H9 (cell line): ENCODE data around the gene PIM2. TPM values are rescaled to one million over a fixed set of nuclear protein-coding genes. Genes with fewer than 3 reads are reported as not detected.

Experiments
- DNase-seq: peaks from one replicate; pipeline ENCODE4 v3.0.0-alpha.2; 2017
- H2AFZ ChIP-seq: one replicate; pipeline ENCODE4 v1.6.1; 2013; ENCODE audit warnings: mild to moderate bottlenecking, low read length, control low read depth, moderate library complexity
- H2AK5ac ChIP-seq: 2 replicates; pipeline ENCODE4 v1.6.1; 2013; ENCODE audit warnings: low read length, control low read depth, mixed read lengths; ENCODE audit not compliant: insufficient read length
- H2BK120ac ChIP-seq: one replicate; pipeline ENCODE4 v1.6.1; 2013; ENCODE audit warnings: low read depth, mild to moderate bottlenecking, low read length, control low read depth, inconsistent platforms; ENCODE audit not compliant: poor library complexity, severe bottlenecking
- H2BK12ac ChIP-seq: 2 replicates; pipeline ENCODE4 v1.6.1; 2013; ENCODE audit warnings: low read length, control low read depth, mixed read lengths, low read depth; ENCODE audit not compliant: insufficient read length
- H2BK15ac ChIP-seq: 2 replicates; pipeline ENCODE4 v1.6.1; 2013; ENCODE audit warnings: low read depth, low read length, control low read depth
- H2BK20ac ChIP-seq: one replicate; pipeline ENCODE4 v1.6.1; 2013; ENCODE audit warnings: low read depth, mild to moderate bottlenecking, low read length, control low read depth, inconsistent platforms; ENCODE audit not compliant: poor library complexity, severe bottlenecking
- H2BK5ac ChIP-seq: 2 replicates; pipeline ENCODE4 v1.6.1; 2013; ENCODE audit warnings: low read length, control low read depth, mixed read lengths; ENCODE audit not compliant: insufficient read length
- H3K14ac ChIP-seq: 2 replicates; pipeline ENCODE4 v1.6.1; 2013; ENCODE audit warnings: low read length, control low read depth; ENCODE audit not compliant: insufficient read depth
- H3K18ac ChIP-seq: 2 replicates; pipeline ENCODE4 v1.6.1; 2013; ENCODE audit warnings: low read depth, mild to moderate bottlenecking, mixed read lengths, low read length, control low read depth; ENCODE audit not compliant: insufficient read length
- H3K23ac ChIP-seq: 2 replicates; pipeline ENCODE4 v1.6.1; 2013; ENCODE audit warnings: low read length, control low read depth, mixed read lengths, low read depth; ENCODE audit not compliant: insufficient read length
- H3K23me2 ChIP-seq: 2 replicates; pipeline ENCODE4 v1.6.1; 2013; ENCODE audit warnings: low read depth, mild to moderate bottlenecking, mixed read lengths, low read length, control low read depth; ENCODE audit not compliant: insufficient read length, poor library complexity, severe bottlenecking
- H3K27ac ChIP-seq: 2 replicates; pipeline ENCODE4 v1.5.1; 2013; ENCODE audit warnings: low read length, control low read depth, mixed read lengths, low read depth; ENCODE audit not compliant: insufficient read length
- H3K27me3 ChIP-seq: 2 replicates; pipeline ENCODE4 v1.6.1; 2013; ENCODE audit warnings: low read length, control low read depth, inconsistent platforms; ENCODE audit not compliant: insufficient read depth
- H3K4ac ChIP-seq: 2 replicates; pipeline ENCODE4 v1.6.1; 2013; ENCODE audit warnings: low read depth, mild to moderate bottlenecking, control low read depth, inconsistent platforms, low read length, moderate library complexity
- H3K4me1 ChIP-seq: 2 replicates; pipeline ENCODE4 v1.6.1; 2013; ENCODE audit warnings: low read length, control low read depth, inconsistent platforms; ENCODE audit not compliant: insufficient read depth
- H3K4me2 ChIP-seq: 2 replicates; pipeline ENCODE4 v1.6.1; 2013; ENCODE audit warnings: low read length, control low read depth, mixed read lengths; ENCODE audit not compliant: insufficient read length, insufficient read depth
- H3K56ac ChIP-seq: 2 replicates; pipeline ENCODE4 v1.6.1; 2013; ENCODE audit warnings: low read depth, mild to moderate bottlenecking, mixed read lengths, low read length, control low read depth; ENCODE audit not compliant: insufficient read length
- H3K79me1 ChIP-seq: 2 replicates; pipeline ENCODE4 v1.6.1; 2013; ENCODE audit warnings: low read depth, mild to moderate bottlenecking, moderate library complexity, low read length, control low read depth, inconsistent platforms; ENCODE audit not compliant: insufficient read depth, poor library complexity, severe bottlenecking
- H3K79me2 ChIP-seq: 2 replicates; pipeline ENCODE4 v1.6.1; 2013; ENCODE audit warnings: low read length, control low read depth, inconsistent platforms; ENCODE audit not compliant: insufficient read depth
- H3K9ac ChIP-seq: 2 replicates; pipeline ENCODE4 v1.6.1; 2013; ENCODE audit warnings: low read length, control low read depth, mixed read lengths; ENCODE audit not compliant: insufficient read length; ENCODE audit errors: extremely low read depth
- H3K9me3 ChIP-seq: one replicate; pipeline ENCODE4 v1.6.1; 2013; ENCODE audit warnings: low read depth, low read length, inconsistent platforms; ENCODE audit not compliant: control insufficient read depth
- H3T11ph ChIP-seq: one replicate; pipeline ENCODE4 v1.6.1; 2013; ENCODE audit warnings: mild to moderate bottlenecking, low read length, control low read depth, inconsistent platforms
- H4K20me1 ChIP-seq: one replicate; pipeline ENCODE4 v1.6.1; 2013; ENCODE audit not compliant: control insufficient read depth, insufficient read length, insufficient read depth
- H4K5ac ChIP-seq: 2 replicates; pipeline ENCODE4 v1.6.1; 2013; ENCODE audit warnings: low read depth, mild to moderate bottlenecking, mixed read lengths, low read length, control low read depth; ENCODE audit not compliant: insufficient read length
- H4K8ac ChIP-seq: replicated peaks from 2 replicates; pipeline ENCODE4 v1.6.1; 2013; ENCODE audit warnings: low read length, control low read depth, mixed read lengths, low read depth; ENCODE audit not compliant: insufficient read length
- H4K91ac ChIP-seq: 2 replicates; pipeline ENCODE4 v1.6.1; 2013; ENCODE audit warnings: low read depth, mild to moderate bottlenecking, moderate library complexity, mixed read lengths, low read length, control low read depth; ENCODE audit not compliant: insufficient read length
- H3K27ac Mint-ChIP-seq, 3 experiments: 2 replicates in 2 of 3; 3 replicates in 1 of 3; pipeline ENCODE4 v1.8.0; 2020 to 2021; ENCODE audit warnings: mixed read lengths in 3 of 3, mild to moderate bottlenecking in 1 of 3, moderate library complexity in 1 of 3
- H3K27me3 Mint-ChIP-seq: 2 replicates; pipeline ENCODE4 v1.8.0; 2021; ENCODE audit warnings: low read depth, mild to moderate bottlenecking, moderate library complexity, mixed read lengths
- H3K36me3 Mint-ChIP-seq, 3 experiments: 2 replicates in 2 of 3; 3 replicates in 1 of 3; pipeline ENCODE4 v1.8.0; 2020 to 2021; ENCODE audit warnings: low read depth in 3 of 3, mixed read lengths in 3 of 3; ENCODE audit not compliant: insufficient read depth in 1 of 3
- H3K4me1 Mint-ChIP-seq, 2 experiments: 2 replicates each; pipeline ENCODE4 v1.8.0; 2020; ENCODE audit warnings: mixed read lengths in 2 of 2
- H3K4me3 Mint-ChIP-seq, 2 experiments: 2 replicates in 1 of 2; 3 replicates in 1 of 2; pipeline ENCODE4 v1.8.0; 2020 to 2021; ENCODE audit warnings: mild to moderate bottlenecking in 2 of 2, mixed read lengths in 2 of 2, moderate library complexity in 1 of 2
- H3K9me3 Mint-ChIP-seq, 2 experiments: 2 replicates in 1 of 2; 3 replicates in 1 of 2; pipeline ENCODE4 v1.8.0; 2020; ENCODE audit warnings: mild to moderate bottlenecking in 2 of 2, mixed read lengths in 2 of 2, moderate library complexity in 1 of 2
- WGBS: extraction: QIAGEN DNeasy Blood & Tissue Kit; methylation state at CpG from one replicate; pipeline ENCODE4 v1.1.7; 2013; ENCODE audit warnings: missing lambda C conversion rate, low lambda C conversion rate, mixed read lengths; ENCODE audit not compliant: insufficient read length; ENCODE audit errors: extremely low coverage; 5-methylcytosine and 5-hydroxymethylcytosine counted together
- total RNA-seq: library from RNA; stranded (reverse); gene quantifications from 2 replicates; pipeline ENCODE4 v1.2.1, GENCODE V29; 2021
- TF ChIP-seq, protein P1 (sequence below): fragments of 200-600 bp; sonication (generic); conservative IDR thresholded peaks from 3 replicates; pipeline ENCODE4 v1.8.0; 2021; ENCODE audit warnings: antibody characterized with exemption, mild to moderate bottlenecking

The PIM2 gene
- total RNA-seq, 1 experiment from 2014 or later: 163 TPM

DNA sequence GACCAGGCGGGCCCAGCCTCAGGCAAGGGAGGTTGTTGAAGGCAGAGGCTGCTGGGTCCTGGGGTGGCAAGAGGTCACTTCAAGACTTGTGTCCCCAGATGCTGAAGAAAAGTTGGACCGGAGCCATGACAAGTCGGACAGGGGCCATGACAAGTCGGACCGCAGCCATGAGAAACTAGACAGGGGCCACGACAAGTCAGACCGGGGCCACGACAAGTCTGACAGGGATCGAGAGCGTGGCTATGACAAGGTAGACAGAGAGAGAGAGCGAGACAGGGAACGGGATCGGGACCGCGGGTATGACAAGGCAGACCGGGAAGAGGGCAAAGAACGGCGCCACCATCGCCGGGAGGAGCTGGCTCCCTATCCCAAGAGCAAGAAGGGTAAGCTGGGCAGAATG lies 16.7 kb downstream of the PIM2 start:
- TF ChIP-seq, protein P1, sequence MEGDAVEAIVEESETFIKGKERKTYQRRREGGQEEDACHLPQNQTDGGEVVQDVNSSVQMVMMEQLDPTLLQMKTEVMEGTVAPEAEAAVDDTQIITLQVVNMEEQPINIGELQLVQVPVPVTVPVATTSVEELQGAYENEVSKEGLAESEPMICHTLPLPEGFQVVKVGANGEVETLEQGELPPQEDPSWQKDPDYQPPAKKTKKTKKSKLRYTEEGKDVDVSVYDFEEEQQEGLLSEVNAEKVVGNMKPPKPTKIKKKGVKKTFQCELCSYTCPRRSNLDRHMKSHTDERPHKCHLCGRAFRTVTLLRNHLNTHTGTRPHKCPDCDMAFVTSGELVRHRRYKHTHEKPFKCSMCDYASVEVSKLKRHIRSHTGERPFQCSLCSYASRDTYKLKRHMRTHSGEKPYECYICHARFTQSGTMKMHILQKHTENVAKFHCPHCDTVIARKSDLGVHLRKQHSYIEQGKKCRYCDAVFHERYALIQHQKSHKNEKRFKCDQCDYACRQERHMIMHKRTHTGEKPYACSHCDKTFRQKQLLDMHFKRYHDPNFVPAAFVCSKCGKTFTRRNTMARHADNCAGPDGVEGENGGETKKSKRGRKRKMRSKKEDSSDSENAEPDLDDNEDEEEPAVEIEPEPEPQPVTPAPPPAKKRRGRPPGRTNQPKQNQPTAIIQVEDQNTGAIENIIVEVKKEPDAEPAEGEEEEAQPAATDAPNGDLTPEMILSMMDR: no peak
- no peak overlapping the region for H2BK120ac ChIP-seq
- no peak overlapping the region for H2BK5ac ChIP-seq
- H4K20me1 ChIP-seq: peaks cover 3% of the 10 kb centered on the region
- H2BK15ac ChIP-seq: no peak overlapping the region
- H2AK5ac ChIP-seq: no peak overlapping the region
- no peak overlapping the region for H2BK20ac ChIP-seq
- no peaks in the 10 kb centered on the region; the same call in 1 of the 2 replicates for H3K79me2 ChIP-seq
- no peak overlapping the region for H3K9ac ChIP-seq
- no peak overlapping the region for H3K4me2 ChIP-seq
- H2BK12ac ChIP-seq: no peak overlapping the region
- H3K27ac ChIP-seq: no peak overlapping the region
- no peak overlapping the region for H3K56ac ChIP-seq
- no peak for DNase-seq
- no peaks in the 10 kb centered on the region for H3K4me1 ChIP-seq
- H4K5ac ChIP-seq: no peak overlapping the region
- peaks cover 4 to 5% of the 10 kb centered on the region in 2 experiments; a peak in 3 of 4 replicates for H3K4me1 Mint-ChIP-seq
- no peak overlapping the region for H4K8ac ChIP-seq
- no peak overlapping the region for H3K4ac ChIP-seq
- H3K27me3 ChIP-seq: no peaks in the 10 kb centered on the region
- no peaks in the 10 kb centered on the region for H3K9me3 ChIP-seq
- WGBS: no CpG with 5 or more reads among the region's 20 CpGs
- H3K18ac ChIP-seq: no peak overlapping the region
- H3K36me3 Mint-ChIP-seq: peaks cover 23 to 62% (median 44%) of the 10 kb centered on the region in 3 experiments
- peaks cover 3% of the 10 kb centered on the region for H3K23me2 ChIP-seq
- no peak overlapping the region for H3T11ph ChIP-seq
- no peak overlapping the region for H3K27ac Mint-ChIP-seq
- H3K9me3 Mint-ChIP-seq: peaks cover 73 to 81% of the 10 kb centered on the region in 2 experiments
- H3K27me3 Mint-ChIP-seq: no peaks in the 10 kb centered on the region; the same call in none of the 2 replicates
- no peak overlapping the region for H2AFZ ChIP-seq
- no peak overlapping the region for H3K14ac ChIP-seq
- H4K91ac ChIP-seq: no peak overlapping the region
- H3K23ac ChIP-seq: no peak overlapping the region
- no peak overlapping the region for H3K4me3 Mint-ChIP-seq
- H3K79me1 ChIP-seq: no peaks in the 10 kb centered on the region
